HTERT RPE-1 (cell line): ENCODE measurements around the gene UBE2D2.

Source experiments
- in situ Hi-C: fragments of 300-500 bp; cut with MboI; formaldehyde crosslinking; loops from 4 replicates; pipeline ENCODE4 v1.14.3; 2020; ENCODE audit warnings: low sequenced_read_pairs

UBE2D2 gene

DNA sequence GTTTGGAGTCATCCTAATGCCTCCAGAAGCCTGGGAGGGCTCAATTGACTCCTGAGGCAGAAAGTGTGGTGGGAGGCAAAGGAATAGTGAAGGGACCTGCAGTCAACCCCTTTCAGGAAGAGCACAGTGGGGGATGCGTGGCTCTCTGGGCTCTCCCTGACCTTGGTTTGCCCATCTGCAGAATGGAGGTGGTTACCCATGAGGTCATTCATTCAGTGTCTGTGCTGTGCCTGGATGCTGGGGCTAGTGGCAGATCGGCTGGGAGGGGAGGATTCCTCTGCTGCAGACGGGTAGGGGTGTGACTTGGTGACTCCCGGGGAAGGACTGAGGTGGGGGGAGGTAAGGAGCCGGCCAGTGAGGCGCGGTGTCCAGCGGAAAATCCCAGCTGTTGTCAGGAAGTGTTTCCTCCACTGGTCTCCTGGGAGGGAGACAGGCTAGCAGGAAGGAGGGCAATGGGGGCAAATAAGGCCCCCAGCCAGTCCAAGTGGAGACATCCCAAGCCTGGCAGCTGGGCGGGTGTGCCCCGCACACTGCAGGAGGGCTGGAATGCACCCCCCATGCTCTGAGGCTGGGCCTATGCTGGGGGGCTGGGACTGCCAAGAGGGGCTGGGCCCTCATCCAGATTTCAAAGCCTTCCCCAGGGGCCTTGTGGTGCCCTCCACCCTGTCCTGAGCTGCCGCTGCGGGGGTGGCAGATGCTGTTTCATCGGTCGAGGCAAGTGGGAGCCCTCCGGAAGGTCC lies 98.0 kb downstream of the UBE2D2 start:
- in situ Hi-C loops: no loop called here

DNA sequence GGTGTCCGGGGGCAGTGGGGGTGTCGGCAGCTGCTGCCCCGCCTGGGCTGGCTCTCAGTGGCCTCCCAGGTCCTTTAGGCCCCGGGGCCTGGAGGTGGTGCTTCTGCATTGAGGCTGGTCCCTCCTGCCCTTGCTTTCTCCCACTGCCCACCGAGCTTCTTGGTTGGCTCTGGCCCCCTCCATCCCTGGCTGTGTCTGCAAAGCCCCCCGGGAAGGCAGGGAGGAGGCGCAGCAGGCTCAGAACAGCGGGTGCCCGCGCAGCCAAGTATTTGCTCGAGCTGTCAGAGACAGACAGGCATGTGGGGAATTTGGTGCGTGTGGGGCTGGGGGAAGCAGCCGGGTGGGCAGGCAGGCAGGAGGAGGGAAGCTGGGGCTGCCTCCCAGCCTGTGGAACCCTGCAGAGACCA lies 98.6 kb downstream of the UBE2D2 start:
- in situ Hi-C loops: no loop called here

DNA sequence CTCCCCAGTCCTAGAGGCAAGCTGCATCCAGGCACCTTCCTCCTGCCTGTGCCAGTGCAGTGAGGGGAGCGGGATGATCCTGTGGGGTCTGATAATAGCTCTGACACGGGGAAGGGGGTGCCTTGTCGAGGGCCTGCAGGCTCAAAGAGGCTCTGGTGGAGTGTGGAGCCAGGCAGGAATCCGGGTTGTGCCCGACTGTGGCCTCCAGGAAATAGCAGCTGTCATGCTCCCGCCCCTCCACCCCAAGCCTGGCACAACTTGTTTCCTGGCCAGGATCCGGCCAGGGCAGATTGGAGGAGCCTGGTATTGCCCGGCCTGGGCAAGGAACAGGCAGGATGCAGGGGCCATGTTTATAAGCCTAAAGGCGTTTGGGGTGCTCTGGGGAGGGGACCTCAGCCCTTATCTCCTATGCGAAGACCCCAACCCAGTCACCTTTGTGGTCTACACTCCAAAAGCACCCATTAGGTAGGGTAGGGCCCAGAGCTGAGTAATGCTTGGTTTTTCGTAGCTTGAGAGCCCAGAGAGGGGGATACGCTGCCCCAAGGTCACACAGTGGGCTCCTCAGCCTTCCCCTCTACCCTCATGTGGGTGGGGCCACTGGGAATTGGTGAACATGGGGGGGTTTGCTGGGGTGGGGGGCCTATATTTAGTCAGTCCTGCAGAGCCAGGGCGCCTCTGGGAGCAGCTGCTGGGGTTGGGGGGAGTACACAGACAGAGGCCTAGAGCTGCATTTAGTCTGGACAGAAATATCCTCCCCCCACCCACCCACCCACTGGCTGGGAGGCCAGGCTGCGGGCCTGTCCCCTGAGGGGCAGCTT lies 99.2 kb downstream of the UBE2D2 start:
- in situ Hi-C loops: no loop called here

DNA sequence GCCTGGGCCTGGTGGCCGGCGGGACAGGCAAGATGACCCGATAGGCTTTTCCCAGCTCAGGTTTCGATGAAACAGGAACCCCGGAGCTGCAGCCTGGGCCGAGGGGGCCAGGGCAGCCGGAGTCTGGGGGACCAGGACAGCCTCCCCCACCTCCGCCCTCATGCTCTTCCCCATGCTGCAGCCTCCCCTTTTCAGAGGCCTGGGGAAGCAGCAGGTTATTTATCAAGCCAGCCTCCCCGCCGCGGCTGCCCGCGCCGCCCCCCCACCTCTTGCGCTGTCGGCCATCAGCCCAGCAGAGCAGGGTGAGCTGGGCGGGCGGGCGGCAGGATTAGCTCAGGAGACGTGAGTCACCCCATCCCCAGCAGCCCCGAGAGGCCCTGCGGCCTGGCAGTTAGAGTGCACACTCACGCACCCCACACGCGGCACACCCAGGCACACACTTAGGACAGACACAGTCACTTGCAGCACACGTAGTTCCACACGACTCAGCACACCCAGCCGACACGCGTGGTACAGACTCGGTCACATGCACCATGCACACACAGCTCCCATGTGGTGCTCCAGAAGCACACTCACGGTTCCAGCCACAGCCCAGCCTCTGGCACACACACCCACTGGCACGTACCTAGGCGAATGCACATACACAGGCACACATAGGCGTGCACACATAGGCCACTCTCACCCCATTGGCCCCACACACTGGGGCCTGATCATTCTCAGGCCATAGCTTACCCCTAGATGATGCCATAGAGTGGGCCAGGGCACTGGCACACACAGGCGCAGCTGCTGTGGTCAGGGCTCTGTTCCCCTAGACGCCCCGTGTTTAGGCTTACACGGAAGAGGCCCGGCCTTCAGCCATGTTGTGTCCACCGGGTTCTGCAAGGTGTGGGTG lies 100.0 kb downstream of the UBE2D2 start:
- in situ Hi-C loops: no loop called here

DNA sequence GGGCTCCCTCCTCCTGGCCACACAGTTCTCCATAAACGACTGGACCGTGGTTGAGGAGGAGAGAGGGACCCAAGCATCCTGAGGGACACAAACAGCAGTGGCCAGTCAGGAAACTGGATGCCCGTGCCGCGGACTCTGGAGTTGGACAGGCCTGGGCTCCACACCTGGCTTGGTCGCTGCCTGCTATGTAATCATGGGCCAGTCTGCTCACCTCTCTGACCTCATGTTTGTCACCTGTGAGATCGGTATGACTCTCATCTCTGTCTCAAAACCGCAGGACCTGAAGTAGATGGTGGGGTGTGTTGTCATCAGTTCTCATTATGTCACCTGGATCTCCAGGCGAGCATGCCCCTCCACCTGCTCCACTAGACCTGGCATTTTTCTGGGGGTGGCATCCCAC lies 101.5 kb downstream of the UBE2D2 start:
- in situ Hi-C loops: no loop called here

DNA sequence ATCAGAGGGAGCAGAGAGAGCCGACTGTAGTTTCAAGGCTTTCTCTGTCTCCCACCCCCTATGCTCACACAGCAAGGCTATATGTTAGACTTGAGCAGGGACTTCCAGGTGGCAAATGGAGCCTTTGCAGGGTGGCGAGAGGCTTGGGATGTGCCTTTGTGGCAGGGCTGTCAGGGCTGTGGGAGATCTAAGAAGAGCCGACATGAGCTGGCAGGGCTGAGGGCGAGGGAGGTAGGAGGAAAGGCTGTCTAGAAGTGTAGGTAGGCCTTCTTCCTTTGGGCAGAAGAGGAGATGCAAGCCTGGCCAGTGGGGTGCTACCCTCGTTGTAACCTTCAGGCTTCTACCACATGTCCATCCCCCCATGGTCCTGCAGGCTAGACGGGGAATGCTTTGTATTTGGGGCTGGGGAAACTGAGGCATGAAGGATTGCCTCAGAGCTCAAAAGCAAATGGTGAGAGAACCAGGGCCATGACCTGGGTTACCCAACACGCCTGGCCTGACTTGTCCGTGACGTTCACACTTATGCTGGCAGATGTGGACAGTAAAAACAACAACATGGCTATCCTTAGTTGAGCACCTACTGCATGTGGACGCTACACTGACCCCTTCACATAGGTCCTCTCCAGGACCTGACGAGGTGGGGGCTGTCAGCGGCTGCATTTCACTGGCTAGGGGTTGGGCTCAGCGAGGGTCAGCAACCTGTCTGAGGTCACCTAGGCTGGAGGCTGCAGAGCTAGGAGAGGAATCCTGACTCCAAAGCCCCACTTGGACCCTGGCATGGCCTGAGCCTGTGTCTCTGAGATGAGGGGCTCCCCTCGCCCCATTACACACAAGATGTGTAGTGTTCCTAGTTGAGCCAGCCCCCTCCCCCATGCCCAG lies 102.3 kb downstream of the UBE2D2 start:
- in situ Hi-C loops: no loop called here

DNA sequence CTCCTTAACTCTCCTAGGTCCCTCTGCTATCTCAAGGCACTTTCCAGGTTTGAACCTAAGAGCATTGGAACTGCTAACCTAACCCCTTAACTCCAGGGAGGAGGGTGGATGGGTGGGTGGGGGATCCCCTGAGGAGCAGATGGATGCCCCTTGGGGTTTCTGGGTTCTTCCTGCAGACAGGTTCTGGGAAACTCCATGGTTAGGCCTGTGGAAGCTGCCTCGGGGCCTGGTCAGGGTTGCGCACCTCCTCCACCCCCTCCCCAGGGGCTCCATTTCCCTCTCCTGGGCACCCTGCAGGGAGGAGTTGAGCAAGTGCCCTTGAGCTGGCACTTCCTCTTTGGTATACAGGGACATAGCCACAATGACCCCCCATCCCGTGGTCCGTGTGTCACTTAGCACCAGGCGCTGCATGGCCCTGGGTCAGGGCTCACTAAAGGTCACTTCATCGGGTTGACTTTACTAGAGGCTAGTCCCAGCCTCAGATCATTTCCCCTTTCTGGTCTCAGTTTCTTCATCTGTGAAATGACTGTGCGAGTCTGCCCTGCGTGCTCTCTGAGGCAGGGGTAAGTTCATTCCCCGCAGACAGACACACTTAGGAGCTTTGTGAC lies 103.1 kb downstream of the UBE2D2 start:
- in situ Hi-C loops: no loop called here

DNA sequence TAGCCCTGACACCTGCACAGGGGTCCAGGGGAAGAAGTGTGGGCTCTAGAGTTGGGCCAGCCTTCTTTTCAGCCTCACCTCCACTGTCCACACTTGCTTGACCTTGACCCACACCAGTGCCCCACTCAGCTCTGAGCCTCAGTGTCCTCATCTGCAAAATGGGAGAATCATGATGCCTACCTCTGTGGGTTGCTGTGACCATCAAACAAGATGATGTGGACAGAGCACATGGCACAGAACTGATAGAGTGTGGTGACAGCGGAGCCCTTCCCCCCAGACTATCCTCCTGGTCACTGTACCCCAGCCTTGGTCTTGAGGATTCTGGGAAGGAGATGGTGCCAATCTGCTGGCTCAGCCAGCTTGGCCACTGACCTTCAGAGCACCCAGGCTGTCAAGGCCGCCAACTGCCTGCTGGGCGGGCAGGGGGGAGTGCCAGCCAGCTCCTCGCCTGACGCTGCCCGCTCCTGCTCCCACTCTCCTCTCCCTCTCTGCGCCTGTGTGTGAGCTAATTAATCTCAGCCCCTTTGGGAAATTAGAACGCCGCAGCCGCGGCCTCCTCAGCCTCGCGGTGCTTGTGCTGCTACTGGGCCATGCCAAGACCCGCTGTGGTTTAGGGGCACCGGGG lies 103.7 kb downstream of the UBE2D2 start:
- in situ Hi-C loops: no loop called here

DNA sequence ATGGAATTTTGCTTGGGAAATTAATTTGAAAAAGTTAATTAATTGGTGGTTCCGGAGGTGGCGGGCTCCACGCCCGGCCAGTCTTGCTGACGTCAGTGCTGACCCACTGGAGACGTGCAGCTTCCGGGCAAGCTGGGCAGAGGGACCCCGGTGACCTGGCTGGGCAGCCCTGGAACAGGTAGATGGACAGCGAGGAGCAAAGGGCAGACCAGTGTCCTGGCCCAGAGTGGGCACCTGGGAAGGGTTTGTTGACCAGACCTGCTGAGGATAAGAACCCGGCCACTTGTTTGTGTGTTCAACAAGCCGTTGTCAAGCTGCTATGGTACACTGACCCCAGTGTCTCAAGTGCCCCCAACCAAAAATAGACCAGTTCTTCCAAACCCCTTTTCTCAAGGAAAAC lies 104.5 kb downstream of the UBE2D2 start:
- in situ Hi-C loops: no loop called here

DNA sequence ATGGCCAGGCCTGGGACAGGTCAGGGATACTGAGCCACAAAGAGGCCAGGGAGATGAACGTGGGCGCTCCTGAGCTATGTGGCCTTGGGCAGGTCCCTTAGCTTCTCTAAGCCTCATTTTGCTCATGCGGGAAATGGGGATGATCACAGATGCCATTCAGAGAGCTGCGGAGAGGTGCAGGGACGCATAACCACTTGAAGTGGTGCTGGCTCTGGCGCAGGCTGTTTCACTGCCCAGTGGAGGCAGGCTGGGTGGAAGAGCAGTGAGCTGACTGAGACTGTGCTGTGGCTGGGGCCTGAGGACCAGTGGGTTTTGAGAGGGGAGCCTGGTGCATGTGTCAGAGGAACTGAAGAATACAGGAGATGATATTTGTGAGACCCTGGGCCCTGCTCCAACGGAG lies 105.4 kb downstream of the UBE2D2 start:
- in situ Hi-C loops: no loop called here

DNA sequence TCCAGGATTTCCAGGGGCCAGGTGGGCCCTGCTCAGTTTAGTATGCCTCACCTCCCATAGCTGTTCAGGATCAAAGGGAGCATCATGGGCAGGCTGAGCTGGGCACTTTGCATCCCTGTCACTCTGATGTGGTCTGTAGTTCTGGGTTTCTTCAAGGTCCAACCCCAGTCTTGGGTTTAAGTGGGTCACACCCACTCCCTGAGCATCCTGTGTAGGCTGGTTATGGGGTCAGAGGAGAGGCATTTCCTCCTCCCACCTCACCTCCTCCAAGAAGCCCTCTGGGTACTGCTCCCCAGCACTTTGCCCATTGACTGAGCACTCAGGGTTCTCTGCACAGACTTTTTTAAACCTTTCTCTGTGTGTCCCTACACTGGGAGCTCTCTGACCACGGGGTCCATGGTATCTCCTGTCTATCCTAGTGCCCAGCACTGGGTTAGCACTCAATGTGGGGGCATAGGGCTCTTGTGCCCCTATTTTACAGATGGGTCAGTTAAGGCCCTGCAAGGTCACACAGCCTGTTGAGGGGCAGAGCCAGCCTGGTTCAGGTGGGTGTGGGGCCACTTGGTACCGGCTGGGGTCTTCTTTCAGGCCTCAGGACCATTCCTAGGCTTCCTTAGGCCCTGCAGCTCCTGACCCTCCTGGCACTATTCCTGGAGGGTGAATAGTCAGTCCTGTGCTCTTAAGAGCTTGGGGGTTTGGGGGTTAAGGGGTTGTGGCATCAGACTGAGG lies 106.0 kb downstream of the UBE2D2 start:
- in situ Hi-C loops: no loop called here

DNA sequence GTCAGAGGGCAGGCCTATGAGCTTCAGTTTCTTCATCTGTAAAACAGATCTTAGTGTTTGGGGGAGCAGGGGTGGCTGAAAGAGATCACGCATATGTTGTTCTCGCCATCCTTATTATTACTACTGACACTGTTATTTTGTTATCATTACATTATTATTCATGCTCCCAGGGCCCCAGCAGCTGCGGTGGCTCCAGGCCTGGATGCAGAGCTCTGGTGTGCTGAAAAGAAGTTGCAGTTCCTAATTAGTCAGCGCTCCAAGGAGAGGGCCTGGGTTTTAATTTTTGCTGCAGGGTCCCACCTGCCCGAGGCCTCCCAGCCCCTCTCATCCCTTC lies 106.6 kb downstream of the UBE2D2 start:
- in situ Hi-C loops: no loop called here

DNA sequence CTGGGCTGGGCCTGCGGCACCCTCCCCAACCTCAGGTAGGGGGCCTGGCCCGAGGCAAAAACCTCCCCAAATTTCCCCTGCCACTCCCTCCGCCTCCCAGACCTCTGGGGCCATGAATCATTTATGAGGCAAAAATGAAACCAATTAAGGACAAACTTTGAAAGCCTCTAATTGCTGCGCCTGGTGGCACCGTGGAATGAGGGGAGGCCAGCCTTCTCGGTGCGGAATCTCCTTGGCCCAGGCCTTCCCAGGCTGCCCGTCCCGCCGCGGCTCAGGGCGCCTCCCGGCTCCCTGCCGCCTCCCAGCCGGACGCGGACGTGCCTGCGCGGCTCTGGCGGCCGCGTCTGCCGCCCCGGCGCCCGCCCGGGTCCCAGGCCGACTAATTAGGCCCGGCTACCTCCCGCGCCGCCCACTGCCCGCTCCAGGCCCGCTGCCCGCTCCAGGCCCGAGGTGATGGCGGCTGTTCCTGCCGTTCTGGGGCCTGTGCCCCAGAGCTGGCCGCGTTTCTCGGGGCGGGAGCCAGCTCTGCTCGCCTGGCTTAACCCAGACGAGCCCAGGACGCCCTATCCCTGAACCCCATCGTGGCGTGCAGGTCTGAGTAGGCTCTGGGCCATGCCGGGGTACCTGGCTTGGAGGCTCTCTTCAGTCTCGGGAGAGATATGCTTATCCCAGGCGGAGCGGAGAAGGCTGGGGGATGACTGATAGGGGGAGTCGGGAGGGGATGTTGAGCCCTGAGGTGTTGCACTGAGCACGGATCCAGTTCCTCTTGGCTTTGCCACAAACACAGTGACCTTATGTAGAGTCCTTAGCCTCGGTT lies 107.1 kb downstream of the UBE2D2 start:
- in situ Hi-C loops: no loop called here

DNA sequence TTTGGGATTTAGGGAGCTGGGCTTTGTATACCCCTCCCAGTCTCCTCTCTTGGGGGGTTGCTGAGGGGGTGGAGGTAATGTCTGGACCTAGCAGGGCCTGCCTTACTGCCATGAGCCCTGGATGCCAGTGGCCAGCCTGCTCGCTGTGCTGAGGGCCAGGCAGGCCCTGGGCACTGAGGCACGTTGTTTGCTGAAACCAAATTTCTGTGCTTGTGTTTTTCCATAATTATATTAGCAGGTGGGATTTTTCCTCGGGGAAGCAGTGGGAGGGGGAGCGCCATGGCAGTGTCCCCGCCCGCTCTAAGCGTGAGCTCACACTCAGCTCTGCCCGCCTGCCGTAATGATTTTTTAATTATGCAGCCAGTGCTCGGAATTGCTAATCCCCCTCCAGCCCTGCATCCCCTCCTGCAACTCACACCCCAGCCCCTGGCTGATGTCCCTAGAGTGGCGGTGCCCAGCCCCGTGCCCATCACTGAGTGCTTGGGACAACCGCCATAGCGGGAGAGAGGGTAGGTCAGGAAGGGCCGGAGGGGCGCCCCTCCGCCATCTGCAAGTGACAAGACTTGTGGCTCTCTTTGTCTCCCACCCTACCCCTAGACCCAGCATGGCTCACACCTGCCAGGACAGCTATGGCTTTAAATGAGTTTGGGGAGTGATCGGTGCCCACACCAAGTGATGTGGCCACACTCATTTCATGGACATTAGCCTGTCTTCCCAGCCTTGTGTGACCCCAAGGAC lies 108.0 kb downstream of the UBE2D2 start:
- in situ Hi-C loops: no loop called here

DNA sequence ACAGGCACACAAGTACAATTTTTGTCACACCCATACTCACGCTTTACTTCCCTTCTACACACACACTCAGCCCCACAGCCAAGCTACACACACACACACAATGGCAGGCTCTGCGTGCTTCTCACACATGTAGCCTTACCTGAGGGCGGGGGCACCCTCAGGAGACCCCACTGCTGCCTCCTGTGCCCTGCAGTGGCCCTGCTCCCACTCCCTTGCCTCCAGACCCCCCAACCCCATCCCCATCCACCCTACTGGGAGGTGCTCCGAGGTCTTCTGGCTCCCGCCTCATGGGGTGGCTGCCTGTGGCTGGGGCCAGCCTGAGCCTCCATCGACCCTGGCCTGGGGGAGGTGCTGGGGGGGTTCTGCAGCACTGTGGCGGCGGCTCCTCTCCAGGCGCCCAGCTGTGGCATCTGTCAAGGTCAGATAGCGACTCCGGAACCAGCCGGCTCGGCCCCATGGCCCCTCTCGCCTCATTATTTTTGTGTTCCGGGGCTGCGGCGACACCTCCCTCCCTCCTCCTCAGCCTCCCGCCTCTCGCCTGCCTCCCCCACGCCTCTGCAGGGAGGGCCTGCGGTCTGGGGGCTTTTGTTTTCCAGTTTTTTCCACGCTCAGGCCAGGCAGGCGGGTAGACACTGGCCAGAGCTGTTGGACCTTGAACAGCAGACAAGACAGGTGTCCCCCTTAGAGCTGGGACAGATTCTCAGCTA lies 108.7 kb downstream of the UBE2D2 start:
- in situ Hi-C loops: no loop called here

DNA sequence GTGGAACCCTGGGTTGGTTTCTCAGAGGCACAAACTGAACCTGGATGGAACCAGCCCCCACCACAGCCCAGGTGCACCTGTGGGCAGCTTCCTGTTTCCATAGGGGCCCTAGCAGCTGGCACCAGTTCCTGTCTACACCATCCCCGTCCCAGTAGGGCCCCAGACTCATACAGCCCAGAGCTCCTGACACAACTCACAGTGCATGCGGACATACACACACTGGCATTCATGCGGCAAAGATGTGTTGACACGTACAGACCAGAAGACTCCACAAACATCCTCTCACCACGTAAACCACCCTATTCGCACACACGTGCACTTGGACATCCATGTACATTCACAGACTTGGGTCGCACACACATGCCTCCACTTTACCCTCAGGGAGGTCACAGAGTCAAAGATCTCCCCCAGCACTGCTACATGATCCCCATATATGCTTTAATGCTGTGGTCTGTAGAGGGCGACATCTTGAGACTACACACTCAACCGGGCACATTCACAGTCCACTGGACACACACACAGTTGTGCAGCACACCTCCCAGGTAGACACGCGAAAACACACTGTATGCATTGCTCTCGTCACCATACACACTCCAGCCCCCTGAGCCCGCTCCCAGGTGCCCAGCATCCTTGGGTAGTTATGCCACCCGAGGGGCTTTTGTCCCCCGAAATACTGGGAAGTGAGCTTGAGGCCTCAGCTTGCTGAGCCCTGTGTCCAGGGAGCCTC lies 109.4 kb downstream of the UBE2D2 start:
- in situ Hi-C loops: no loop called here
